ENCODE measurements around the gene C11orf68.

GRCh38 chr11:65880844-65881421 lies 37.9 kb downstream of the C11orf68 start:
- TF ChIP-seq CTCF (IDR thresholded peaks at IDR 0.05 in 8 of 11, conservative IDR thresholded peaks at IDR 0.05 in 3 of 11) (no peak), POLR2A (IDR thresholded peaks at IDR 0.05) (no peak)
